HAP-1 (cell line): ENCODE results near the gene NPAS2.

ENCODE experiments used
- DNase-seq, 2 experiments: peaks; one replicate each; pipeline ENCODE4 v3.0.0-alpha.2; 2016 to 2020; ENCODE audit warnings: low spot score in 2 of 2
- H3K27me3 ChIP-seq: fragments of 250-450 bp; sonication (Bioruptor Pico); 2 replicates; pipeline ENCODE4 v1.5.1; 2020; ENCODE audit warnings: low read depth, mild to moderate bottlenecking, moderate library complexity
- H3K36me3 ChIP-seq: fragments of 250-450 bp; sonication (Bioruptor Pico); replicated peaks from 2 replicates; pipeline ENCODE4 v1.5.1; 2020; ENCODE audit warnings: mild to moderate bottlenecking
- H3K4me1 ChIP-seq: fragments of 250-450 bp; sonication (Bioruptor Pico); 2 replicates; pipeline ENCODE4 v1.5.1; 2020; ENCODE audit warnings: mild to moderate bottlenecking
- H3K4me3 ChIP-seq: fragments of 250-450 bp; sonication (Bioruptor Pico); 2 replicates; pipeline ENCODE4 v1.5.1; 2020; ENCODE audit warnings: mild to moderate bottlenecking, moderate library complexity
- H3K9me3 ChIP-seq: fragments of 250-450 bp; sonication (Bioruptor Pico); 2 replicates; pipeline ENCODE4 v1.5.1; 2020; ENCODE audit warnings: mild to moderate bottlenecking, moderate library complexity
- in situ Hi-C: fragments of 300-500 bp; cut with MboI; formaldehyde crosslinking; loops from 3 replicates; pipeline ENCODE4 v1.14.3; 2020; ENCODE audit warnings: low sequenced_read_pairs, inconsistent platforms, mixed read lengths

Gene NPAS2

DNA sequence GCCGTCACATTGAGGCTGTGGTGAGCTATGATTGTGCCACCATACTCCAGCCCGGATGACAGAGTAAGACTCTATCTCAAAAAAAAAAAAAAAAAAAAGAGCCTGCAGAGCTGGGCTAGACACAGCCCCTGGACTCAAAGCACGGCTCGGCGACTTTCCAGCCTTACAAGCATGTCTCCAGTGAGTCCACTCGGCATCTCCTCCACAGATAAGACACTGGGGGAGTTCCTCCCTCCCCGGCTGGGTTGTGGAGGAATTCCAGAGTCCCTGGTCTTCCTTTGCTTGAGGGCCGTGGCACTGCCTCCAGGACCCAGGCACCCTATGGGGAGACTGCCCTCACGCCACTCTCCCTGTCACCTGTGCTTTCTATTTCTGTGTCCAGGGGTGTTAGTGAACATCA is 151.3 kb downstream of the NPAS2 start:
- H3K27me3 ChIP-seq, result no peaks in the 10 kb centered on the region
- no peaks in the 10 kb centered on the region for H3K9me3 ChIP-seq
- H3K4me3 ChIP-seq, result no peak overlapping the region
- no peak for DNase-seq
- in situ Hi-C loops, result no loop called here
- no peaks in the 10 kb centered on the region for H3K4me1 ChIP-seq
- H3K36me3 ChIP-seq, result no peaks in the 10 kb centered on the region

- Histone ChIP-seq H3K4me1 (no peaks in the 10 kb centered on the region), H3K27me3 (no peaks in the 10 kb centered on the region), H3K4me3 (no peak overlapping the region), H3K36me3 (no peaks in the 10 kb centered on the region), H3K9me3 (no peaks in the 10 kb centered on the region)
- in situ Hi-C loops, result no loop called here
- DNase-seq, result no peak
These were observed 152.5 kb downstream of the NPAS2 start for GRCh38 chr2:100972452-100972851.

GRCh38 chr2:100974712-100975520 is 155.0 kb downstream of the NPAS2 start:
- H3K4me1 ChIP-seq, result 0 out of 2 replicates have a peak, but pooled peaks cover 6% of the 10 kb centered on the region
- H3K4me3 ChIP-seq, result no peak overlapping the region
- no peaks in the 10 kb centered on the region for H3K27me3 ChIP-seq
- no peak for DNase-seq
- in situ Hi-C loops, result loop anchor here (25.0 kb wide), 1 partner anchor 563 kb away; the partner anchor contains the start of gene CHST10
- H3K36me3 ChIP-seq, result no peaks in the 10 kb centered on the region
- H3K9me3 ChIP-seq, result no peaks in the 10 kb centered on the region

GRCh38 chr2:100975521-100975785 is 155.5 kb downstream of the NPAS2 start:
- H3K4me3 ChIP-seq, result no peak overlapping the region
- H3K27me3 ChIP-seq, result no peaks in the 10 kb centered on the region
- DNase-seq, result no peak
- H3K36me3 ChIP-seq, result no peaks in the 10 kb centered on the region
- H3K9me3 ChIP-seq, result no peaks in the 10 kb centered on the region
- in situ Hi-C loops, result loop anchor here (25.0 kb wide), 1 partner anchor 563 kb away; the partner anchor contains the start of gene CHST10
- 0 out of 2 replicates have a peak, but pooled peaks cover 6% of the 10 kb centered on the region for H3K4me1 ChIP-seq

GRCh38 chr2:100976061-100976460 is 156.1 kb downstream of the NPAS2 start:
- in situ Hi-C loops, result loop anchor here (25.0 kb wide), 1 partner anchor 564 kb away; the partner anchor contains the start of gene CHST10
- H3K36me3 ChIP-seq, result no peaks in the 10 kb centered on the region
- H3K27me3 ChIP-seq, result no peaks in the 10 kb centered on the region
- no peak overlapping the region for H3K4me3 ChIP-seq
- 0 out of 2 replicates have a peak, but pooled peaks cover 6% of the 10 kb centered on the region for H3K4me1 ChIP-seq
- H3K9me3 ChIP-seq, result no peaks in the 10 kb centered on the region
- DNase-seq, result no peak

DNA sequence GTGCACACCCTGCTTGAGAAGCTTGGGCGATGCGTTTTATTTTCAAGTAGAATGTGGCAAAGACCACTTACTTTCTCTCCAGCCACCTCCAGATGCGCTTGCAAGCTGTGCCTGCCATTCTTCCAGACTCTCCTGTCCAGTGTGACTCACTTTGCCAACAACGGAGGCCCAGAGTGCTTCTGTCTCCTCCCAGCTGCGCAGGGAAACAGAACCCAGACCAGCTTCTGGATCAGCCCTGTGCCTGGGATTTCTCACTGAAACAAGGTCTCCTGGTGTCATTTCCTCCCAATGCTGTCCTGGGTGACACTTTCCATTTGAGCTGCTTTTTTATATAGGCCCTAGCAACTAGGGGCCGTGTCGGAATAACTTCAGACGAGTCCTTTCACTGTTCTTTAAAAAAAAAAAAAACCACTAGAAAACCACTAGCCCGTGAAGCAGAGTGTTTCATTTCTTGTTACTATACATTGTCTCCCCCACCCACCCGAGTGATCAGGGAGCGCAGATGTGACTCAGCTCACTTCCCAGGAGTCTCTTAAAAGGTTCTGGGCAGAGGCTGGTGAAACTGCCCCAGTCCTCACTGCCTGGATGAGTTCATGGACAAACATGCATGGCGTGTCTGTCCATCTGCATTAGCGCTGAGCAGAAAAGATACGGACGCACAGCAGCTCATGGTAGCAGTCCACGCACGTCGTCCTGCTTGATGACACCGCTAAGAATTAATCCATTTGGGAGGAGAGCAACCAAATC is 156.9 kb downstream of the NPAS2 start:
- no peak for DNase-seq

DNA sequence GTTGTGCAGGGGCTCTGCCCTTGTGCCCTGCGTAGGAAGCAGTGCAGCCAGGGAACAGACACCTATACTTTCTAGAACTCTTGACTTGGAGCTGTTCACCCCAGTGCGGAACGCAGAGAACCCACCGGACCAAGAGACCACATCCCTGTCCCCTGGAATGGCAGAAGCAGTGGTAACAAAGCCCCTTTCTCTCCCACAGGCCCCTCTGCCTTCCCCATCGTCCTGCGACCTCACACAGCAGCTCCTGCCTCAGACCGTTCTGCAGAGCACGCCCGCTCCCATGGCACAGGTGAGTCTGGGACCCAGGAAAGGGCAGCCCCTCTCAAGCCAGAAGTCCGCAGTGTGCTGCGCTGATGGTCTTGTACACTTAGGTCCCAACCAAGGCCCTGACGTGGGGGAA is 157.6 kb downstream of the NPAS2 start:
- no peaks in the 10 kb centered on the region for H3K9me3 ChIP-seq
- in situ Hi-C loops, result loop anchor here (25.0 kb wide), 1 partner anchor 565 kb away; the partner anchor contains the start of gene CHST10

More for the DNA sequence above, 156.9 kb downstream of the NPAS2 start:
- H3K36me3 ChIP-seq, result no peaks in the 10 kb centered on the region
- no peaks in the 10 kb centered on the region for H3K27me3 ChIP-seq
- no peaks in the 10 kb centered on the region for H3K9me3 ChIP-seq
- in situ Hi-C loops, result loop anchor here (25.0 kb wide), 1 partner anchor 565 kb away; the partner anchor contains the start of gene CHST10
- H3K4me1 ChIP-seq, result 0 out of 2 replicates have a peak, but pooled peaks cover 6% of the 10 kb centered on the region
- H3K4me3 ChIP-seq, result no peak overlapping the region

DNA sequence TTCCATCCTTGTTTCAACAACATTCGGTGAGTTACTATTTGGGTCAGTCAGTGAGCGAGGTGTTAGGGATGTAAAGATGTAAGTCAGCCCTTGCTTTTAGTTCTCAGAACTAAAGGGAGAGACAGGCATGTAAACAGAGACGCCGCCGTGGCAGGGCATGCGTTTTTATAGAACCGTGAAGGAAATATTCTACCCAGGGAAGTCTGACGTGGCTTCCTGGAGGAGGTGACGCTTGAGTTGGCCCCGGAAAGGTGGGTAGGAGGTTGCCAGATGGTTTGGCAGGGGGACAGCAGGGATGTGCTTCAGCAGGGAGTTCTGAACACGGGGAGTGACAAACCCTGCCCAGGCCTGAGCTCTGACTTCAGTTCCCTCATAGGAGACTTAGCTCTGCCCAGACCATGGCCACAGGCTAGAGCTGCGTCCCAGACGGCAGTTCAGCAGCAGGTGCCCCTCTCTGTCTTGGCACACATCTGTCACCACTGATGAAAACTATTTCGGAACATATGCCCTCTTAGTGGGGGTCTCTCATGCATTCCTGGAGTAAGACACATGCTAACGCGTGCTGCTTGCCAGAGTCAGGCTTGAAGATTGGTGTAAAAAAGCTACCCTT is 158.7 kb downstream of the NPAS2 start:
- in situ Hi-C loops, result loop anchor here (25.0 kb wide), 1 partner anchor 566 kb away; the partner anchor contains the start of gene CHST10
- DNase-seq, result no peak
- H3K9me3 ChIP-seq, result no peaks in the 10 kb centered on the region
- H3K36me3 ChIP-seq, result no peaks in the 10 kb centered on the region
- no peak overlapping the region for H3K4me3 ChIP-seq
- H3K4me1 ChIP-seq, result 0 out of 2 replicates have a peak, but pooled peaks cover 6% of the 10 kb centered on the region
- no peaks in the 10 kb centered on the region for H3K27me3 ChIP-seq

More for the DNA sequence above, 157.6 kb downstream of the NPAS2 start:
- Histone ChIP-seq H3K36me3 (no peaks in the 10 kb centered on the region), H3K4me1 (0 out of 2 replicates have a peak, but pooled peaks cover 6% of the 10 kb centered on the region), H3K4me3 (no peak overlapping the region), H3K27me3 (no peaks in the 10 kb centered on the region)
- DNase-seq, result no peak

DNA sequence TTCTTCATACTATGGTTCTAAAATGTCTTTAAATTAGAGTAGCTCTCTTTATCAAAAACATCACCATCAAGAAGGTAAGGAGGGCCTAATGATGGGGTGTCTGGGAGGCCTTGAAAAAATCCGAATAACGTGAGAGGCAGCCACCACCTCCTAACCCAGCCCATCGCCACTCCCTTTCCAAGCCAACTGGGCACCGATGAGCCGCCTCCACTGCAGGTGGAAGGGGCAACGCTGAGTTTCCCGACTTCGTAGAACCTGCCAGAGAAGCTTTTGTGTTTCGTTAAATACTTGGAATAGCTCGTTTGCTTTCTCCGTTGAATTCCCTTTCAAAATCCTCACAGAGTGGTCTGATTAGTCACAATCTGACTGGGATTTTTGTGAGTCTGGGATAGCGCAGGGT is 160.1 kb downstream of the NPAS2 start:
- Histone ChIP-seq H3K4me1 (0 out of 2 replicates have a peak, but pooled peaks cover 6% of the 10 kb centered on the region), H3K36me3 (no peaks in the 10 kb centered on the region), H3K9me3 (no peaks in the 10 kb centered on the region), H3K4me3 (no peak overlapping the region), H3K27me3 (no peaks in the 10 kb centered on the region)
- no peak for DNase-seq
- in situ Hi-C loops, result loop anchor here (25.0 kb wide), 1 partner anchor 568 kb away; the partner anchor contains the start of gene CHST10

GRCh38 chr2:100981011-100981410 is 161.1 kb downstream of the NPAS2 start:
- DNase-seq, result no peak
- in situ Hi-C loops, result loop anchor here (25.0 kb wide), 1 partner anchor 569 kb away; the partner anchor contains the start of gene CHST10
- Histone ChIP-seq H3K27me3 (no peaks in the 10 kb centered on the region), H3K9me3 (no peaks in the 10 kb centered on the region), H3K4me1 (0 out of 2 replicates have a peak, but pooled peaks cover 6% of the 10 kb centered on the region), H3K4me3 (no peak overlapping the region), H3K36me3 (no peaks in the 10 kb centered on the region)

DNA sequence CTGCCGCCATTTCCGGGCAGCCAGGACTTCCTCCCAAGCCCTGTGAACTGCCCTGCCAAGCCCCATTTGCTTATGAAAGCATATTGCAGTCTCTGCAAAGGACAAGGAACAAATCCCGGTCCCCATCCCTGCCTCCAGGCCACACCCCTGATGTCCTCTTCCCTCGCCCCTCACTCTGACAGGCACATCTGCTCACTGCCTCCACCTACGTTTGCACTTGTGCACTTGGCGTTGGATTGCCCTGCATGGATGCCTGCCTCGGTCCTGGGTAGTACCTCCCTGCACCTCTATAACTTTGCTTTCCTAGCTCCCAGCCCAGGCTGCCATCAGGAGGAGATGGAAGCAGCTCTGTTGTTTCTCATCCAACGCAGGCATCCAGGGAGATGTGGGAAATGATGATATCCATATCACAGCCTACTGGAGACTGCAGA is 162.5 kb downstream of the NPAS2 start:
- DNase-seq, result no peak
- Histone ChIP-seq H3K9me3 (no peaks in the 10 kb centered on the region), H3K36me3 (no peaks in the 10 kb centered on the region), H3K4me1 (0 out of 2 replicates have a peak, but pooled peaks cover 6% of the 10 kb centered on the region), H3K27me3 (no peaks in the 10 kb centered on the region), H3K4me3 (no peak overlapping the region)
- in situ Hi-C loops, result loop anchor here (25.0 kb wide), 1 partner anchor 570 kb away; the partner anchor contains the start of gene CHST10

- Histone ChIP-seq H3K27me3 (no peaks in the 10 kb centered on the region), H3K4me1 (0 out of 2 replicates have a peak, but pooled peaks cover 4% of the 10 kb centered on the region), H3K9me3 (no peaks in the 10 kb centered on the region), H3K36me3 (no peaks in the 10 kb centered on the region), H3K4me3 (no peak overlapping the region)
- no peak for DNase-seq
- in situ Hi-C loops, result loop anchor here (25.0 kb wide), 1 partner anchor 571 kb away; the partner anchor contains the start of gene CHST10
These were observed 163.3 kb downstream of the NPAS2 start for GRCh38 chr2:100983201-100983600.

- Histone ChIP-seq H3K9me3 (no peaks in the 10 kb centered on the region), H3K27me3 (no peaks in the 10 kb centered on the region), H3K4me1 (no peaks in the 10 kb centered on the region), H3K36me3 (no peaks in the 10 kb centered on the region), H3K4me3 (no peak overlapping the region)
- DNase-seq, result no peak
- in situ Hi-C loops, result loop anchor here (25.0 kb wide), 1 partner anchor 571 kb away; the partner anchor contains the start of gene CHST10
These were observed 163.9 kb downstream of the NPAS2 start for GRCh38 chr2:100983684-100984310.
